HCT116 (cell line): ENCODE measurements around the gene ATG4C. TPM values are rescaled to one million over a fixed set of nuclear protein-coding genes. Genes with fewer than 3 reads are reported as not detected.

Source experiments
- ATAC-seq: fragments of 200-7000 bp; cut with Tn5 transposase; 2 replicates; pipeline ENCODE4 v1.9.1; 2020; ENCODE audit warnings: mild to moderate bottlenecking, moderate library complexity
- BruUV-seq: library from RNA; stranded (reverse); fragments of 400-500 nt; replicated peaks from 2 replicates; lab custom pipeline; 2021; lab: Mats Ljungman, UMichigan
- CTCF ChIA-PET: fragments of 300-600 bp; sonication (Branson Sonifier 250); formaldehyde crosslinking; loops from one replicate; lab custom pipeline; 2021; ENCODE audit warnings: antibody characterized with exemption; lab: Charles Lee
- POLR2A ChIA-PET: fragments of 300-600, 350-600 bp; sonication (Branson Sonifier 250); formaldehyde crosslinking; loops from one replicate; lab custom pipeline; 2021; ENCODE audit warnings: antibody characterized with exemption; lab: Charles Lee
- RAD21 ChIA-PET, 2 experiments: fragments of 300-600 bp; sonication (Branson Sonifier 250); formaldehyde crosslinking; loops; one replicate each; lab custom pipeline; 2023; ENCODE audit warnings: low total read pairs in 2 of 2; ENCODE audit not compliant: uncharacterized antibody in 2 of 2, unreplicated experiment in 2 of 2, low non-redundant PET in 1 of 2; lab: Charles Lee
- DNase-seq: peaks from one replicate; pipeline ENCODE4 v3.0.0-alpha.2; 2010; ENCODE audit warnings: low read depth, low spot score
- H2AFZ ChIP-seq: fragments of 200-600 bp; shearing (Covaris generic), sonication (generic); 2 replicates; pipeline ENCODE4 v1.6.1; 2017; ENCODE audit warnings: low read depth, mixed run types, mixed read lengths, antibody characterized with exemption, low read length; ENCODE audit not compliant: poor library complexity, severe bottlenecking
- H3K27ac ChIP-seq: 2 replicates; pipeline ENCODE4 v1.5.1; 2012; ENCODE audit warnings: low read depth, low read length
- H3K27me3 ChIP-seq: fragments of 200-600 bp; sonication (generic); 2 replicates; pipeline ENCODE4 v1.6.1; 2016; ENCODE audit warnings: mixed run types, low read length, mixed read lengths; ENCODE audit not compliant: insufficient read depth
- H3K36me3 ChIP-seq, 2 experiments: fragments of 200-500 bp in 1 of 2; fragments of 200-600 bp in 1 of 2; sonication (Bioruptor generic) in 1 of 2; sonication (generic) in 1 of 2; 2 replicates each; pipeline versions ENCODE4 v1.5.1 to v1.6.1; 2014 to 2016; ENCODE audit warnings: low read length in 2 of 2, inconsistent platforms in 1 of 2, mixed read lengths in 1 of 2, mixed run types in 1 of 2; ENCODE audit not compliant: insufficient read depth in 2 of 2, control insufficient read depth in 1 of 2
- H3K4me1 ChIP-seq, 2 experiments: fragments of 200-600 bp in 1 of 2; sonication (generic) in 1 of 2; 2 replicates each; pipeline versions ENCODE4 v1.5.1 to v1.6.1; 2012 to 2017; ENCODE audit warnings: low read length in 2 of 2, inconsistent platforms in 1 of 2, mild to moderate bottlenecking in 1 of 2, mixed read lengths in 1 of 2, mixed run types in 1 of 2, moderate library complexity in 1 of 2; ENCODE audit not compliant: insufficient read depth in 2 of 2, control insufficient read depth in 1 of 2
- H3K4me2 ChIP-seq: fragments of 200-600 bp; sonication (generic); 2 replicates; pipeline ENCODE4 v1.6.1; 2017; ENCODE audit warnings: mixed run types, low read length, mixed read lengths
- H3K4me3 ChIP-seq, 2 experiments: fragments of 200-600 bp in 1 of 2; sonication (generic) in 1 of 2; replicated peaks in 1 of 2; 2 replicates each; pipeline ENCODE4 v1.5.1; 2011 to 2016; ENCODE audit warnings: low read length in 2 of 2, control low read depth in 1 of 2, low read depth in 1 of 2, mild to moderate bottlenecking in 1 of 2, mixed read lengths in 1 of 2, mixed run types in 1 of 2
- H3K79me2 ChIP-seq: fragments of 200-600 bp; sonication (generic); 2 replicates; pipeline ENCODE4 v1.6.1; 2017; ENCODE audit warnings: mild to moderate bottlenecking, mixed run types, low read length, moderate library complexity, mixed read lengths; ENCODE audit not compliant: insufficient read depth
- H3K9ac ChIP-seq: fragments of 200-600 bp; sonication (generic); 2 replicates; pipeline ENCODE4 v1.6.1; 2016; ENCODE audit warnings: low read length, mixed read lengths
- H3K9me2 ChIP-seq: fragments of 200-600 bp; sonication (generic), shearing (Covaris generic); 2 replicates; pipeline ENCODE4 v1.6.1; 2017; ENCODE audit warnings: mixed run types, mild to moderate bottlenecking, moderate library complexity; ENCODE audit not compliant: insufficient read depth
- H3K9me3 ChIP-seq, 2 experiments: fragments of 200-500 bp in 1 of 2; fragments of 200-600 bp in 1 of 2; sonication (Bioruptor generic) in 1 of 2; sonication (generic) in 1 of 2; 2 replicates each; pipeline ENCODE4 v1.6.1; 2014 to 2017; ENCODE audit warnings: low read length in 2 of 2, mixed read lengths in 2 of 2, inconsistent platforms in 1 of 2, low read depth in 1 of 2, mild to moderate bottlenecking in 1 of 2, mixed run types in 1 of 2, moderate library complexity in 1 of 2; ENCODE audit not compliant: control insufficient read depth in 1 of 2, insufficient read depth in 1 of 2
- H4K20me1 ChIP-seq: fragments of 200-600 bp; sonication (generic), shearing (Covaris generic); 2 replicates; pipeline ENCODE4 v1.6.1; 2017; ENCODE audit warnings: mixed run types, mild to moderate bottlenecking, moderate library complexity; ENCODE audit not compliant: insufficient read depth
- ATF3 ChIP-seq: IDR thresholded peaks from 2 replicates; pipeline ENCODE4 v1.6.1; 2012
- CBX3 ChIP-seq: IDR thresholded peaks from 2 replicates; pipeline ENCODE4 v1.6.1; 2012; ENCODE audit warnings: low read depth
- CTCF ChIP-seq, 3 experiments: fragments of 200-600 bp in 1 of 3; sonication (generic) in 1 of 3; IDR thresholded peaks in 2 of 3; conservative IDR thresholded peaks in 1 of 3; 2 replicates each; pipeline ENCODE4 v1.5.1; 2012 to 2017; ENCODE audit warnings: low read depth in 2 of 3, low read length in 2 of 3, antibody characterized with exemption in 1 of 3, borderline replicate concordance in 1 of 3, control low read depth in 1 of 3, mild to moderate bottlenecking in 1 of 3, mixed read lengths in 1 of 3, mixed run types in 1 of 3, moderate library complexity in 1 of 3; ENCODE audit not compliant: insufficient read depth in 1 of 3
- EGR1 ChIP-seq: IDR thresholded peaks from 2 replicates; pipeline ENCODE4 v1.6.1; 2012; ENCODE audit warnings: low read depth
- EZH2 ChIP-seq: fragments of 200-600 bp; sonication (generic); IDR thresholded peaks from 2 replicates; pipeline ENCODE4 v1.6.1; 2017; ENCODE audit warnings: antibody characterized with exemption, mixed run types
- EZH2phosphoT487 ChIP-seq: fragments of 200-600 bp; IDR thresholded peaks from 2 replicates; pipeline ENCODE4 v1.6.1; 2018; ENCODE audit warnings: antibody characterized with exemption, borderline replicate concordance
- FOSL1 ChIP-seq: IDR thresholded peaks from 2 replicates; pipeline ENCODE4 v1.6.1; 2012; ENCODE audit warnings: low read depth
- MAX ChIP-seq: IDR thresholded peaks from 2 replicates; pipeline ENCODE4 v1.6.1; 2012
- POLR2AphosphoS5 ChIP-seq: IDR thresholded peaks from 2 replicates; pipeline ENCODE4 v1.6.1; 2011; ENCODE audit warnings: mild to moderate bottlenecking, low read depth, low read length, moderate library complexity
- REST ChIP-seq: IDR thresholded peaks from 2 replicates; pipeline ENCODE4 v1.6.1; 2012; ENCODE audit warnings: low read depth
- SIN3A ChIP-seq: IDR thresholded peaks from 2 replicates; pipeline ENCODE4 v1.6.1; 2012; ENCODE audit warnings: low read depth
- SP1 ChIP-seq: IDR thresholded peaks from 2 replicates; pipeline ENCODE4 v1.6.1; 2012; ENCODE audit warnings: low read depth
- YY1 ChIP-seq: IDR thresholded peaks from 2 replicates; pipeline ENCODE4 v1.6.1; 2011; ENCODE audit warnings: low read length, low read depth, moderate library complexity, mild to moderate bottlenecking; ENCODE audit not compliant: insufficient replicate concordance; ENCODE audit errors: extremely low read depth
- ZBTB33 ChIP-seq: IDR thresholded peaks from 2 replicates; pipeline ENCODE4 v1.6.1; 2011; ENCODE audit warnings: mild to moderate bottlenecking, low read length, moderate library complexity; ENCODE audit not compliant: insufficient replicate concordance; ENCODE audit errors: extremely low read depth
- intact Hi-C: fragments of 100-400 bp; cut with micrococcal nuclease; formaldehyde crosslinking; loops from 2 replicates; pipeline ENCODE4 v1.10.0; 2022
- total RNA-seq: library from RNA; stranded (reverse); gene quantifications from one replicate; pipeline ENCODE4 v1.2.1, GENCODE V29; 2021; ENCODE audit not compliant: unreplicated experiment

ATG4C gene
- total RNA-seq, 1 experiment from 2014 or later: 11.8 TPM

- Histone ChIP-seq H4K20me1 (no peaks in the 10 kb centered on the region), H3K36me3 (no peaks in the 10 kb centered on the region), H3K9me2 (no peaks in the 10 kb centered on the region), H3K27ac (no peak overlapping the region), H2AFZ (no peak overlapping the region), H3K4me3 (no peak overlapping the region), H3K27me3 (no peaks in the 10 kb centered on the region), H3K4me2 (no peak overlapping the region), H3K79me2 (no peaks in the 10 kb centered on the region), H3K9me3 (no peaks in the 10 kb centered on the region), H3K4me1 (no peaks in the 10 kb centered on the region), H3K9ac (no peak overlapping the region)
- no peak for DNase-seq
- no TSS peak for BruUV-seq
- no peak for ATAC-seq
- intact Hi-C loops: no loop called here
- ChIA-PET RAD21 (no interaction called here), POLR2A (no interaction called here), CTCF (no interaction called here)
- TF ChIP-seq YY1 (no peak), EGR1 (no peak), FOSL1 (no peak), SIN3A (no peak), MAX (no peak), EZH2phosphoT487 (no peak), CTCF (IDR thresholded peaks at IDR 0.05 in 2 of 3, conservative IDR thresholded peaks at IDR 0.05 in 1 of 3; ENCODE audit: borderline replicate concordance in 1 of 3, insufficient read depth in 1 of 3, low read depth in 2 of 3, low read length in 2 of 3) (no peak), ZBTB33 (no peak), POLR2AphosphoS5 (no peak), CBX3 (no peak), ATF3 (no peak), SP1 (no peak), EZH2 (no peak), REST (no peak)
Measured at GRCh38 chr1:62774006-62774405, 9.9 kb upstream of the ATG4C start.
